Choroid plexus epithelial cell (primary cell): ENCODE data around the gene CLRN2.
A peak's percentile ranks its signal among the peaks of the same experiment; 100 is the strongest.
"Not testable (repeated sequence)": the region's sequence is repeated elsewhere in the genome, so short reads cannot be mapped to it uniquely, and the experiment has no call there.

Source experiments
- DNase-seq: peaks from one replicate; pipeline ENCODE4 v3.0.0-alpha.2; 2010; ENCODE audit warnings: low read depth
- H3K4me3 ChIP-seq: 2 replicates; pipeline ENCODE4 v1.5.1; 2011; ENCODE audit warnings: low read depth, mild to moderate bottlenecking, control low read depth, low read length, moderate library complexity
- TF ChIP-seq, protein P1 (sequence below): conservative IDR thresholded peaks from 2 replicates; pipeline ENCODE4 v1.5.1; 2011; ENCODE audit warnings: low read depth, mild to moderate bottlenecking, control low read depth, inconsistent platforms, low read length, moderate library complexity

The CLRN2 gene

DNA sequence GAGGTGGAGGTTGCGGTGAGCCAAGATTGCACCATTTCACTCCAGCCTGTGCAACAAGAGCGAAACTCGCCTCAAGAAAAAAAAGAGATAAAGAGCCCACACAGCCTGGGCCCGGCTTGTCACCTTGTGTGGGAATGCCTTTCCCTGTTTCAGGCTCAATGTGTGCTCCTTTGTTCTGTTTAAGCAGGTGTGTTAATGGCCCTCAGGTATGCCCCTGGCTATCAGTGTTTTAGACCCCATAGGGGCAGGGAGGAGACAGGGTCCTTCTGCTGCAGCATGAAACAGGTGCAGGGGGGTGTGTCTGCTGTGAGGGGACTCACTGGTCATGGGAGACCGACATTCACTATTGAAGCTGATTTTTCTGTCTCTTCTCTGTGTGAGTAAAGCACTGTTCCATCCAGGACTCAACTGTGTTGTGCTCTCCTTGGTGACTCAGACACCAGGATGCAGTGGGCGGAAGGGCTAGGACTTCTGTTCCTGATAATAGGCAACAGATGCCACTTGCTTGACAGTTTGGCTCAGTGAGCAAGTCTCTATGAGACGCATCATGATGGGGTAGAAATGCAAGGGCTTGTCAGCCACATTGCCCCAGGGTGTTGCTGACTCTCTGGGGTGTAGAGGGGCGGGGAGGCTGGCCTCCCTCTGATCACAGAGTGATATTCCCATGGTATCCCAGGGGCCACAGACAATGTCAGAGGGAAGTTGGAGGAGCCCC lies 46.4 kb downstream of the CLRN2 start:
- TF ChIP-seq, protein P1, sequence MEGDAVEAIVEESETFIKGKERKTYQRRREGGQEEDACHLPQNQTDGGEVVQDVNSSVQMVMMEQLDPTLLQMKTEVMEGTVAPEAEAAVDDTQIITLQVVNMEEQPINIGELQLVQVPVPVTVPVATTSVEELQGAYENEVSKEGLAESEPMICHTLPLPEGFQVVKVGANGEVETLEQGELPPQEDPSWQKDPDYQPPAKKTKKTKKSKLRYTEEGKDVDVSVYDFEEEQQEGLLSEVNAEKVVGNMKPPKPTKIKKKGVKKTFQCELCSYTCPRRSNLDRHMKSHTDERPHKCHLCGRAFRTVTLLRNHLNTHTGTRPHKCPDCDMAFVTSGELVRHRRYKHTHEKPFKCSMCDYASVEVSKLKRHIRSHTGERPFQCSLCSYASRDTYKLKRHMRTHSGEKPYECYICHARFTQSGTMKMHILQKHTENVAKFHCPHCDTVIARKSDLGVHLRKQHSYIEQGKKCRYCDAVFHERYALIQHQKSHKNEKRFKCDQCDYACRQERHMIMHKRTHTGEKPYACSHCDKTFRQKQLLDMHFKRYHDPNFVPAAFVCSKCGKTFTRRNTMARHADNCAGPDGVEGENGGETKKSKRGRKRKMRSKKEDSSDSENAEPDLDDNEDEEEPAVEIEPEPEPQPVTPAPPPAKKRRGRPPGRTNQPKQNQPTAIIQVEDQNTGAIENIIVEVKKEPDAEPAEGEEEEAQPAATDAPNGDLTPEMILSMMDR: no peak
- DNase-seq: peak; percentile 23
- no peak overlapping the region for H3K4me3 ChIP-seq

DNA sequence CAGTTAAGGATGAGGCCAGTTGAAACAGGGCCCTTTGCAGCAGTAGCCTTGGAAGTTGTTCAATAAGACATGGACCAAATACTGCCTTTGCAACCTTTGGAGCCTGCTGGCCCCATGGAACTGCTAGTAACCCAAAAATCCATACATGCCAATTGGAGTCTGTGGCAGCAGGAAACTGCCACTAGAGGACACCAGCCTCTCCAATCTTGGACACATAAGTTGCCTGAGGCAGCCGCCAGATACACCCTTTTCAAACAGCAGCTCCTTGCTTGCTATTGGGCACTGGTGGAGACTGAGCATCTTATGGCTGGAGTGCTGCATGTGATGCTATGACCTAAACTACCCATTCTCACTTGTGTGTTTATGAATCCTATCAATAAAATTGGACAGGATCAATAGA lies 47.2 kb downstream of the CLRN2 start:
- DNase-seq: no peak
- H3K4me3 ChIP-seq: no peak overlapping the region
- TF ChIP-seq, protein P1: peak; percentile 26

DNA sequence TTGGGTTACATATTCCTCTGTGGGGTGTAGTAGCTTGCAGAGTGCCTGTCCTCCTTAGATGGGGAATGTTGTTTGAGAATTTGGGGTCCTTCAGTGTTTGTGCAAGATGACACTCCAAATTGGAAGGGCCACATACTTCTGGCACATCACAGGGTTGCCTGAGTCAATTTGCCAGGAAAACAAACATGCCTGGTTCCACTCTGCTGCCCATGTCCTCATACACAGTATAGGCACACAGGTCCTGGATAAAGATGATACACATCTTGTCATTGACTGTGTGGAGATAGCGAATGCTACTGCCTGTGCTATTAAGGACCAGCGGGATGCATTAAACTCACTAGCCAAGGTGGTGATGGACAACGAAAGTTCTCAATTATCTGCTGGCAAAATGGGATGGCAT lies 50.9 kb downstream of the CLRN2 start:
- no peak for DNase-seq
- TF ChIP-seq, protein P1: no peak

DNA sequence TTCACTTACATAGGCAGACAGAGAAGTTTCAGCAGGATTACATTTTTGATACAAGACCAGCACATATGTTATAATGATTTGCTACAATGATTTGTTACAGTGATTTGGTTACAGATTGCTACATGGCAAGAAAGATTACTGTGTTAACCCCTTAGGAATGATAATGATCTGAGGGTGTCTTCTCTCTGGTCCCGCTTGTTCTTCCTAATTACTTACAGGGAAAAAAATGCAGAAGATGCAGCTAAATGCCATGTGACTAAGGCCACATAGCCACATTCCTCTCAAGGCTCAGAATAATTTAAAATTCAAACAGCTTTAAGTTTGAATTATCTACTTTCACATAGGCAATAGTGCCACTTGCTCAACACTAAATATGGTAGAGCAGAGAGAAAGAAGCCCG lies 52.3 kb downstream of the CLRN2 start:
- DNase-seq: no peak
- H3K4me3 ChIP-seq: no peak overlapping the region
- TF ChIP-seq, protein P1: no peak

More for the DNA sequence above, 50.9 kb downstream of the CLRN2 start:
- H3K4me3 ChIP-seq: no peak overlapping the region

DNA sequence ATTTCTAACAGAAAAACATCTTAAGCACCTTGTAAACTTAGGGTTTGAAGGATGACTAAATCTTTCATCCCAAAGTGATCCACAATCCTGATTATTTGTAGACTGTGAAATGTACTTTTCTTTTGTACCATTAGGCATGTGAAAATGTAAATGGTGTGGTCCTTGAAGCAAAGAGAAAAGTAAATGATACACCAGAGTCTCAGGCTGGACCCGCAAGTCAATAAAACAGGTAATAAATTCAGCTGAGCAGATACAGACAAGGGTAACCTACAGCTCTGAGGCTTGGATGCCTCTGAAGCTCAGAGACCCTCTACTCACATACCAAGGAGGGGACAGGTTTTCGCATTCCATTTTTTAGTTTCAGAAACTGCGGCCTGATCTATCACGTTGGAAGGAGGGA lies 59.2 kb downstream of the CLRN2 start:
- DNase-seq: no peak
- TF ChIP-seq, protein P1: no peak
- H3K4me3 ChIP-seq: no peak overlapping the region

GRCh38 chr4:17575177-17575576 lies 60.2 kb downstream of the CLRN2 start:
- not testable (repeated sequence) for H3K4me3 ChIP-seq, DNase-seq
